HG03442 (cell line): ENCODE measurements around the gene NUBP2.

Source experiments
- ATAC-seq: cut with Tn5 transposase; IDR thresholded peaks from one replicate; pipeline ENCODE4 v1.9.1; 2021; ENCODE audit warnings: mild to moderate bottlenecking, moderate library complexity; ENCODE audit not compliant: unreplicated experiment

NUBP2 gene

DNA sequence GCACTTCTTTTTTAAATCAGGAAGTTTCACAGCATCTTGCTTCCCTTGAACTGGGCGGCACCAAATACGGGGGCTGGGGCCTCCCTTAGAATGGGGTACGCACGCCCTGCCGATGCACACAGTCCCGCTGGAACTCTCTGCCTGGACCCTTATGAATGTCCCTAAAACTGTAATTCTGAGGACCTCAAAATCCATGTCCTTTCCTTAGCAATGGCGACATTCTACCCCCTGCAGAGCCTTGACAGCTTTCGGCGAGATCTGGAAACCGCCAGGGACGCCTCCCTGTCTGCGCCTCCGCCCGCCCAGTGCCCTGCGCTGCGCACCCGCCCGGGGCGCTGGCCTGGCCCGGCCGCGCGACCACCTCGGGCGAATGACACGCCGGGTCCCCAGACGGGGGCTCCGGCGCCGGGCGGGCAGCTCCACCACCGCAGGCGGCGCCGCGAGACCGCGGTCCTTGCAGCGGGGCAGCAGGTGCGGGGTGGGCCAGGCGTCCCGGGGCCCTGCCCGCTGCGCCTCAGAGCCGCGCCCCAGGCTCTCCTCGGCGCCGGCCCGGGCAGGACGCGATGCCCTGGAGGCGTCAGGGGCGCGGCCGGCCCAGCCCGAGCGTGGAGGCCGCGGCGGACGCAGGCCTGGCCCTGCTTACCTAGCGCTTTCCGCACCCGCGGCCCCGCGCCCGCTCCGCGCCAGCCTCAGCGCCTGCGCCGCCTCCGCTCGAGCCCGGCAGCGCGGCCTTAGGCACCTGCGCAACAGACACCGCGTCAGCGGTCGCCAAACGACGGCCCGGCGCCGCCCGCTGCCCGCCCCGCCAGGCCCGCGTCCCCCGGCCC is 43.3 kb downstream of the NUBP2 start:
- ATAC-seq = peak; percentile 41

DNA sequence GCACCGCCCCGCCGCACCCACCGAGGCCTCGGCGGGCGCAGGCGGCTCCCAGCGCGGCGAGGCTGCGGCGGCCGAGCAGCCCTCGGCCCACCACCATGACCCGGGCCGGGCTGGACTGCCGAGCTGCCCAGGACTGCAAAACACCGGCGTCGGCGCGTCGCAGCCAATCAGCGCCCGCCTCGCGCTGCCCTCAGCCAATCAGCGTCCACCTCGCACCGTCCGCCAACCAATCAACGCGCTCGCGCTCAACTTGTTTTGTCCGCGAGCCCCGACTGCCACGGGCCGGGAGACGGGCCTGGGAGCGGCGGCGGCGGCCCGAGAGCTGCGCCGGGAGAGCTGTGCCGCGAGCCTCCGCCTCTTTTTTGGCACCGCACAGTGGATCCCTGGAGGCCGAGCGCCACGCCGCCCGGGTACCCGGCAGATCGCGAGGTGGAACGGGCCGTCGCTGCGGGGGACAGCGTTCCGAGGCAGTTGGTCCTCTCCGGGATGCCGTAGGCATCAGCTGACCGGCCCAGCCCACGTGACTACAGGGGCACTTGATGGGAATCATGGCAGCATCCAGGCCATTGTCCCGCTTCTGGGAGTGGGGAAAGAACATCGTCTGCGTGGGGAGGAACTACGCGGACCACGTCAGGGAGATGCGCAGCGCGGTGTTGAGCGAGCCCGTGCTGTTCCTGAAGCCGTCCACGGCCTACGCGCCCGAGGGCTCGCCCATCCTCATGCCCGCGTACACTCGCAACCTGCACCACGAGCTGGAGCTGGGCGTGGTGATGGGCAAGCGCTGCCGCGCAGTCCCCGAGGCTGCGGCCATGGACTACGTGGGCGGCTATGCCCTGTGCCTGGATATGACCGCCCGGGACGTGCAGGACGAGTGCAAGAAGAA is 44.2 kb downstream of the NUBP2 start, which contains the start of the genes FAHD1 and HAGH:
Gene FAHD1, plus strand, starts transcription at position 516 of the 883 bp plus-strand sequence. Its CDS starts 33 bp downstream, at position 549.
Gene HAGH, minus strand, starts transcription at position 135 of the 883 bp plus-strand sequence. Its CDS starts 38 bp downstream, at position 97.
- ATAC-seq = peak; percentile 77

DNA sequence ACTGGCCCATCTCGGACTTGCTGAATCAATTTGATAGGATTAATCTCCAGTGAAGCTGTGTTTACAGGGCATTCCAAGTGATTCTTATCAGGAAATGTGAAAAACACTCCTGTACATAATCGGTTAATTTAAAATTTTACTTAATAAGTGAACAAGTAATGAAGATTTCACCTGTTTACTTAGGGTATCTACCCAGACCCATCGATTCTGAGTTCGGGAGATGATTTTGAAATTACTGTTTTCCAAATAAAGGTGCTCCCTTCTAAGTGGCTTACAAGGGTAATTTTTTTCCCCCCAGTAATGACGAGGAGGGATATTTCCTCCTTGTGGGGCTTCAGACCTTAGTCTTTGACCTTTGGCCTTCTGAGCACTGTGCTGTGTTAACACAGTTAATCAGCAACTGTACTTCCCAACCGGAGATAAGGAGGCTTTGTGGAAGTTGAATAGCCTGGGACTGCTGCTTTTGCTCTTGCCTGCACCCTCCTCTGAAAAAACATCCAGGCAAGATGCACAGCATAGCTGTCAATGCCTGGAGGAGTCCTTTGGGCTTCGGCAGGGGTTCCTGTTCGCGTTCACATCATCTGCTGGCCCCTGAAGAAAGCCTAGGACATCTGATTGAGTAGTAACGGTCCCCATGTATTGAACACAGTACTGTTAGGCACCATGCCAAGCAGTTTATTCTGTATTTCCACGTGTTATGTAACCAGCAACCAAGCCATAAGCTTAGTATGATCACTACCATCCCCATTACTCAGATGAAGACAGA is 46.1 kb downstream of the NUBP2 start:
- no peak for ATAC-seq

DNA sequence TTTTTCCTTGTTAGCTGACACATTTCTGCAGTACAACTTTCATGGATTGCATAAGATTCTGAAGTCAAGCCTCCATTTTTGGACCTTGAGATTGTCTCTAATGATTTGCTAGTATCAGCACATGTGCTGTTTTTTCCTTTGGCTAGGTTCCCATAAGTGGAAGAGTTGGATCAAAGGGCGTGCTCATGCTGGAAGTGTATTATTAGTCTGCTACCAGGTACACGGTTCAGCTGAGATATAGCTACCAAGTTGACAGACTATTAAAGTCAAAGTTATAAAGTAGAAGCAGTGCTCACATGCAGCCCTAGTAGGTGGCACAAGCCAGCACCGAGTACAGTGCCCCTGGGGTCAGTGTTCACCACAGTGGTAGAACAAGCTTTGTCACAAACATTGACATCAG is 47.5 kb downstream of the NUBP2 start:
- no peak for ATAC-seq

DNA sequence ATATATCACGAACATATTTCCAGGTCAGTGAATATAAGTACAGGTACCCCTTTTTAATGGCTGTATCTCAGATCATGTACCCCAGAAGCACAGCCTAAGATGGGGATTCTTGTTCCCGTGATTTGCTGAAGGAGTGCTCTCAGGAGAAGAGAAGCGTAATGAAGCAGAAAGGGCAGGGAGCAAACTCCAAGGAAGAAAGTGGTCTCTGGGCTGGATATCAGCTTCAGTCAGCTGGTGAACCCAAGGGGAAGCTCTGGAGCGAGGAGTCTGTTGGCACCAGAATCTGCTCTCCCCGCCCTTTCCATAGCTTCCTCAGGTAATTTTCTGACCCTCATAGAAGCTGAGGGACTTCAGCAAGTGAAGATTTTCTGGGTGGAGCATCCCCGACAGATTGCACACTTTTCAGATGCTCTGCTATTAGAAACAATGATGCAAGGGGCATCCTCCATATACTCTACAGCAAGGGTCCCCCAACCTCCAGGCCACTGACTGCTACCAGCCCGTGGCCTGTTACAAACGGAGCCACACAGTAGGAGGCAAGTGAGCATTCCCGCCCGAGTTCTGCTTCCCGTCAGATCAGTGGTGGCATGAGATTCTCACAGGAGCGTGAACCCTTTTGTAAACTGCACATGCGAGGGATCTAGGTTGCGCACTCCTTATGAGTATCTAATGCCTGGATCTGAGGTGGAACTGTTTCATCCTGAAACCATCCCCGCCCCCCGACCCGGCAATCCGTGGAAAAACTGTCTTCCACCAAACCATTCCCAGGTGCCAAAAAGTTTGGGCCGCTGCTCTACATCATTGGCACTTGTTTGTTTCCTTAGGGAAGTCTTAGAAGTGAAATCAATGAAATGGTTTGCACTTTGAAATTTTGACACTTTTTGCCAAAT is 48.7 kb downstream of the NUBP2 start:
- ATAC-seq = no peak

DNA sequence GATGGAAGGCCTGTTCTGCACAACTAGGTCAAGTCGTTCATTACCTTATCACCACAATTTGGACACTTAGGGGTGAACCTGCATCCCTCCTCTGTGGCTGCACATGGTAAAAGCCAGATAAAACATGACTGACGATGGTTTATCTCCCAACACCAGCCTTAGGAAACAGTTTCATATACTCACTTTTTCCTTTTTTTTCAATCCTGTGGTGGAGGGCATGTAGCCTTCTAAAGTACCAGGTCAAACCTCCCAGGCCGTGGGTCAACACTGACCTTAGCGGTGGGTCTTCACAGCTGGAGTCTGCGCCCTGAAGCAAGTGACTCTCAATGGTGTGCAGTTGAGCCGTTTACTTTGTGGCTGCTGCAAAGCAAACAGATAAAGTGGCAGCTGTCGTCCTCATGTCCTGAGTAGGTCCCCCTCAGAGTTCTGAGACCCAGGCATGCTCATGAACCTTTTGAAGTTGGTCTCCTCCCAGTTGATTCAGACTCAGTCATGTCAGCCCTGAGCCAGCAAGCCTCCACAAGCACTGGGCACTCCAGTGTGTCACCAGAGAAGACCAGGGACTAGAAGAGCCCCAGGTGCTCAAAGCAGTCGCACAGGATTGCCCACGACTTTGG is 50.2 kb downstream of the NUBP2 start:
- no peak for ATAC-seq

DNA sequence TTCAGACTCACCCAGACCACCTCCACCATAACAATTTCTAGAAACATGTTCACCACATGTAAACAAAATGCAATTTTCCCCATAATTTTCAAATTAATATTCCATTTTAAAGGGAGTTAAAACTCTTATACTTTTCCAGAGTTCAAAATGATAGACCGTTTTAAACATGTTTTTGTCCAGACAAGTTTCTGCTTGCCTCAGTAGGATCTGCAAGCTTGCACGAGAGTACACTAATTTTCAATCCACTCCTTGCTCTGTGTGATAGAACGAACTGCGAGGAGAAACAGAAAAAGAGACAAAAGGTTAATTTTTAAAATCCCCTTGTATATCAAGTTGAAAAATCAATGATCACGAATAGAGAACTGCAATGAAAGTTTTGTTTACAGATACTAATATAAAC is 51.3 kb downstream of the NUBP2 start:
- ATAC-seq = no peak
